ENCODE measurements around the gene WNT4. TPM values are rescaled to one million over a fixed set of nuclear protein-coding genes. Genes with fewer than 3 reads are reported as not detected.

WNT4 gene
- total and polyA plus RNA-seq, 8 donors: 0.69 to 17.6 (median 4.0) TPM

- H3K27ac ChIP-seq: no peak overlapping the region
- intact Hi-C loops (cut with DNase I): no loop called here
- H3K9me3 ChIP-seq: no peaks in the 10 kb centered on the region
- WGBS, 2 donors: 79 to 83% methylated on average over 9 of the region's 9 CpGs
- TF ChIP-seq CTCF (IDR thresholded peaks at IDR 0.05): no peak
- DNase-seq (peak in 1 of 6 donors; percentile 5), FAIRE-seq (no peak), ATAC-seq (no peak)
- H3K4me1 ChIP-seq: no peaks in the 10 kb centered on the region
- H3K36me3 ChIP-seq: no peaks in the 10 kb centered on the region
- no peaks in the 10 kb centered on the region for H3K27me3 ChIP-seq
- H3K4me3 ChIP-seq: no peak overlapping the region
Measured at GRCh38 chr1:22174446-22175220, 31.7 kb upstream of the WNT4 start.

DNA sequence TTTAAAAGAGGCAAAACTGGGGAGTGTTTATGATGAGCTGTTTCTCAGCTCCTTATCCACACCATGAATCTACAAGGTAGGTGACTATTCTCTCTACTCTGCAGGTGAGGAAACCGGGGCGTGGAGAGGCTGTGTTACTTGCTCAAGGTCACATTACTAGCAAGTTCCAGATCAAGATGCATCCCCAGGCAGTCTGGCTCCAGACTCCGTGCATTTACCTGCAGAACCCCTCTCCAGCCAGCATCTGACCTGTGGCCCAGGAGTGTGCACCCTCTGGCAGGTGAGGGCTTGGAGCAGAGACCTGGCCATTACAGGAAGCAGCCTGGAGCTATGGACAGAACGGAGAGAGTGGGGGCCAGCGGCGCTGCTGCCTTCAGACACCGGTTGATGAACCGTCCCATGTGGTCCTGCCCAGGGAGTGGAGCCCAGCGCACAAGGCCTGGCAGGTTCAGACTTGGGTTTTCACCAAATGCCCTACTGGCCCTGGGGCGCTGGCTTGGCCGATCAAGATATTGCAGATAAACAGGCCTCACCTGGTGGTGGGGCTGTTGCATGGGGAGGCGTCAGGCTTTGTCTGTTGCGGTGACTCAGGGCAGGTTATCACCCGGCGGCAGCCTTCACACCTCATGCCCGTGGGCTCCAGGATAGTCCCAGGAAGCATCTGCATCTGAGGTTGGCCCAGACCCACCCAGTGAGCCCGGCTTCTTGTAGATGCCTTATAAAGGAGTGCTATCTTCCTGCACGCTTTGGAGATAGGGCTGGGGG is 29.2 kb upstream of the WNT4 start:
- ATAC-seq: no peak
- no peaks in the 10 kb centered on the region for H3K27me3 ChIP-seq
- WGBS, 2 donors: 83 to 84% methylated on average over 18 of the region's 18 CpGs
- H3K36me3 ChIP-seq: no peaks in the 10 kb centered on the region
- no peak overlapping the region for H3K4me3 ChIP-seq
- TF ChIP-seq CTCF (IDR thresholded peaks at IDR 0.05): no peak
- peak in 1 of 6 donors; percentile 42 for DNase-seq
- no peaks in the 10 kb centered on the region for H3K4me1 ChIP-seq
- intact Hi-C loops (cut with DNase I): no loop called here
- FAIRE-seq: no peak
- no peaks in the 10 kb centered on the region for H3K9me3 ChIP-seq
- H3K27ac ChIP-seq: no peak overlapping the region

GRCh38 chr1:22169816-22170215 is 26.9 kb upstream of the WNT4 start:
- FAIRE-seq (no peak), DNase-seq (peak in 1 of 6 donors; percentile 1), ATAC-seq (no peak)
- H3K27ac ChIP-seq: no peak overlapping the region
- no peaks in the 10 kb centered on the region for H3K36me3 ChIP-seq
- 91 to 95% methylated on average over 4 of the region's 4 CpGs for WGBS, 2 donors
- intact Hi-C loops (cut with DNase I): no loop called here
- TF ChIP-seq CTCF (IDR thresholded peaks at IDR 0.05): no peak
- H3K9me3 ChIP-seq: no peaks in the 10 kb centered on the region
- no peaks in the 10 kb centered on the region for H3K27me3 ChIP-seq
- no peaks in the 10 kb centered on the region for H3K4me1 ChIP-seq
- no peak overlapping the region for H3K4me3 ChIP-seq

DNA sequence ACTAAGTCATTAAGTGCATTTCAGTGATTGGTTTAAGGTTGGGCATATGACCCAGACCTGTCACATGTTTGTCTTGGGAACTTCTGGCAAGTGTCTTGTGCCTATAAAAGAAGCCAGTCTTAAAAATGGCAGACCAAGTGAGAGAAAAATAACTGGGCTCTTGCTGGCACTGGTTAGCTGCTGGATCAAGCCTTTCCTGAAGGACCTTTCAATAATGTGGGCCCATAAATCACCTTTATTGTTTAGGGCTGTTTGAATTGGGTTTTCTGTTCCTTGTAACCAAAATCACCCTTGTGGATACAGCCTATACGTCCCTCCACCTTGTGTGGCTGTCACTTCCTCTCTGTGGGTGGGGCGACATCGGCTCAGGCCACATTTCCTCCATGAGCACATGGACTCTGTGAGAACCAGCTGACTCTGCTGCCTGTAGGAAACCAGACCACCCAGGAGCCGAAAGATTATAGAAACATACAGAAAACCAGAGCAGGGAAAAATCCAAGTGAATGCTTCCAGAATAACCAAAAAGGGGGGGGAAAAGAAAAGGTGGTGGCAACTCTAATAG is 25.6 kb upstream of the WNT4 start:
- Histone ChIP-seq H3K4me1 (no peaks in the 10 kb centered on the region), H3K27me3 (no peaks in the 10 kb centered on the region), H3K27ac (no peak overlapping the region), H3K4me3 (no peak overlapping the region), H3K9me3 (no peaks in the 10 kb centered on the region), H3K36me3 (no peaks in the 10 kb centered on the region)
- TF ChIP-seq CTCF (IDR thresholded peaks at IDR 0.05): no peak
- DNase-seq (no peak), ATAC-seq (no peak), FAIRE-seq (no peak)
- 57 to 64% methylated on average over 4 of the region's 4 CpGs for WGBS, 2 donors
- intact Hi-C loops (cut with DNase I): no loop called here
